HCT116 (cell line): Measurements from ENCODE around the gene THRAP3. TPM values are rescaled to one million over a fixed set of nuclear protein-coding genes. Genes with fewer than 3 reads are reported as not detected.
"Not testable (repeated sequence)": the region's sequence is repeated elsewhere in the genome, so short reads cannot be mapped to it uniquely, and the experiment has no call there.

Experiments
- ATAC-seq: fragments of 200-7000 bp; cut with Tn5 transposase; 2 replicates; pipeline ENCODE4 v1.9.1; 2020; ENCODE audit warnings: mild to moderate bottlenecking, moderate library complexity
- BruUV-seq: library from RNA; stranded (reverse); fragments of 400-500 nt; replicated peaks from 2 replicates; lab custom pipeline; 2021; lab: Mats Ljungman, UMichigan
- CTCF ChIA-PET: fragments of 300-600 bp; sonication (Branson Sonifier 250); formaldehyde crosslinking; loops from one replicate; lab custom pipeline; 2021; ENCODE audit warnings: antibody characterized with exemption; lab: Charles Lee
- POLR2A ChIA-PET: fragments of 300-600, 350-600 bp; sonication (Branson Sonifier 250); formaldehyde crosslinking; loops from one replicate; lab custom pipeline; 2021; ENCODE audit warnings: antibody characterized with exemption; lab: Charles Lee
- RAD21 ChIA-PET, 2 experiments: fragments of 300-600 bp; sonication (Branson Sonifier 250); formaldehyde crosslinking; loops; one replicate each; lab custom pipeline; 2023; ENCODE audit warnings: low total read pairs in 2 of 2; ENCODE audit not compliant: uncharacterized antibody in 2 of 2, unreplicated experiment in 2 of 2, low non-redundant PET in 1 of 2; lab: Charles Lee
- DNase-seq: peaks from one replicate; pipeline ENCODE4 v3.0.0-alpha.2; 2010; ENCODE audit warnings: low read depth, low spot score
- H2AFZ ChIP-seq: fragments of 200-600 bp; shearing (Covaris generic), sonication (generic); 2 replicates; pipeline ENCODE4 v1.6.1; 2017; ENCODE audit warnings: low read depth, mixed run types, mixed read lengths, antibody characterized with exemption, low read length; ENCODE audit not compliant: poor library complexity, severe bottlenecking
- H3K27ac ChIP-seq: 2 replicates; pipeline ENCODE4 v1.5.1; 2012; ENCODE audit warnings: low read depth, low read length
- H3K27me3 ChIP-seq: fragments of 200-600 bp; sonication (generic); 2 replicates; pipeline ENCODE4 v1.6.1; 2016; ENCODE audit warnings: mixed run types, low read length, mixed read lengths; ENCODE audit not compliant: insufficient read depth
- H3K36me3 ChIP-seq, 2 experiments: fragments of 200-500 bp in 1 of 2; fragments of 200-600 bp in 1 of 2; sonication (Bioruptor generic) in 1 of 2; sonication (generic) in 1 of 2; 2 replicates each; pipeline versions ENCODE4 v1.5.1 to v1.6.1; 2014 to 2016; ENCODE audit warnings: low read length in 2 of 2, inconsistent platforms in 1 of 2, mixed read lengths in 1 of 2, mixed run types in 1 of 2; ENCODE audit not compliant: insufficient read depth in 2 of 2, control insufficient read depth in 1 of 2
- H3K4me1 ChIP-seq, 2 experiments: fragments of 200-600 bp in 1 of 2; sonication (generic) in 1 of 2; 2 replicates each; pipeline versions ENCODE4 v1.5.1 to v1.6.1; 2012 to 2017; ENCODE audit warnings: low read length in 2 of 2, inconsistent platforms in 1 of 2, mild to moderate bottlenecking in 1 of 2, mixed read lengths in 1 of 2, mixed run types in 1 of 2, moderate library complexity in 1 of 2; ENCODE audit not compliant: insufficient read depth in 2 of 2, control insufficient read depth in 1 of 2
- H3K4me2 ChIP-seq: fragments of 200-600 bp; sonication (generic); 2 replicates; pipeline ENCODE4 v1.6.1; 2017; ENCODE audit warnings: mixed run types, low read length, mixed read lengths
- H3K4me3 ChIP-seq, 2 experiments: fragments of 200-600 bp in 1 of 2; sonication (generic) in 1 of 2; replicated peaks in 1 of 2; 2 replicates each; pipeline ENCODE4 v1.5.1; 2011 to 2016; ENCODE audit warnings: low read length in 2 of 2, control low read depth in 1 of 2, low read depth in 1 of 2, mild to moderate bottlenecking in 1 of 2, mixed read lengths in 1 of 2, mixed run types in 1 of 2
- H3K79me2 ChIP-seq: fragments of 200-600 bp; sonication (generic); 2 replicates; pipeline ENCODE4 v1.6.1; 2017; ENCODE audit warnings: mild to moderate bottlenecking, mixed run types, low read length, moderate library complexity, mixed read lengths; ENCODE audit not compliant: insufficient read depth
- H3K9ac ChIP-seq: fragments of 200-600 bp; sonication (generic); 2 replicates; pipeline ENCODE4 v1.6.1; 2016; ENCODE audit warnings: low read length, mixed read lengths
- H3K9me2 ChIP-seq: fragments of 200-600 bp; sonication (generic), shearing (Covaris generic); 2 replicates; pipeline ENCODE4 v1.6.1; 2017; ENCODE audit warnings: mixed run types, mild to moderate bottlenecking, moderate library complexity; ENCODE audit not compliant: insufficient read depth
- H3K9me3 ChIP-seq, 2 experiments: fragments of 200-500 bp in 1 of 2; fragments of 200-600 bp in 1 of 2; sonication (Bioruptor generic) in 1 of 2; sonication (generic) in 1 of 2; 2 replicates each; pipeline ENCODE4 v1.6.1; 2014 to 2017; ENCODE audit warnings: low read length in 2 of 2, mixed read lengths in 2 of 2, inconsistent platforms in 1 of 2, low read depth in 1 of 2, mild to moderate bottlenecking in 1 of 2, mixed run types in 1 of 2, moderate library complexity in 1 of 2; ENCODE audit not compliant: control insufficient read depth in 1 of 2, insufficient read depth in 1 of 2
- H4K20me1 ChIP-seq: fragments of 200-600 bp; sonication (generic), shearing (Covaris generic); 2 replicates; pipeline ENCODE4 v1.6.1; 2017; ENCODE audit warnings: mixed run types, mild to moderate bottlenecking, moderate library complexity; ENCODE audit not compliant: insufficient read depth
- POLR2A ChIP-seq: IDR thresholded peaks from 2 replicates; pipeline ENCODE4 v1.7.0; 2011; ENCODE audit warnings: borderline replicate concordance; ENCODE audit not compliant: insufficient read depth, insufficient read length; ENCODE audit errors: extremely low read depth
- POLR2AphosphoS5 ChIP-seq: IDR thresholded peaks from 2 replicates; pipeline ENCODE4 v1.6.1; 2011; ENCODE audit warnings: mild to moderate bottlenecking, low read depth, low read length, moderate library complexity
- RAD21 ChIP-seq: IDR thresholded peaks from 2 replicates; pipeline ENCODE4 v1.6.1; 2012; ENCODE audit warnings: low read depth, mild to moderate bottlenecking
- SP1 ChIP-seq: IDR thresholded peaks from 2 replicates; pipeline ENCODE4 v1.6.1; 2012; ENCODE audit warnings: low read depth
- YY1 ChIP-seq: IDR thresholded peaks from 2 replicates; pipeline ENCODE4 v1.6.1; 2011; ENCODE audit warnings: low read length, low read depth, moderate library complexity, mild to moderate bottlenecking; ENCODE audit not compliant: insufficient replicate concordance; ENCODE audit errors: extremely low read depth
- ZNF274 ChIP-seq: fragments of 200-500 bp; sonication (Bioruptor generic); IDR thresholded peaks from 2 replicates; pipeline ENCODE4 v1.6.1; 2014; ENCODE audit warnings: mild to moderate bottlenecking, low read depth, low read length, inconsistent platforms
- intact Hi-C: fragments of 100-400 bp; cut with micrococcal nuclease; formaldehyde crosslinking; loops from 2 replicates; pipeline ENCODE4 v1.10.0; 2022
- total RNA-seq: library from RNA; stranded (reverse); gene quantifications from one replicate; pipeline ENCODE4 v1.2.1, GENCODE V29; 2021; ENCODE audit not compliant: unreplicated experiment
- TF ChIP-seq, protein P1 (sequence below), 3 experiments: fragments of 200-600 bp in 1 of 3; sonication (generic) in 1 of 3; IDR thresholded peaks in 2 of 3; conservative IDR thresholded peaks in 1 of 3; 2 replicates each; pipeline ENCODE4 v1.5.1; 2012 to 2017; ENCODE audit warnings: low read depth in 2 of 3, low read length in 2 of 3, antibody characterized with exemption in 1 of 3, borderline replicate concordance in 1 of 3, control low read depth in 1 of 3, mild to moderate bottlenecking in 1 of 3, mixed read lengths in 1 of 3, mixed run types in 1 of 3, moderate library complexity in 1 of 3; ENCODE audit not compliant: insufficient read depth in 1 of 3

The THRAP3 gene
- total RNA-seq, 1 experiment from 2014 or later = 144 TPM

DNA sequence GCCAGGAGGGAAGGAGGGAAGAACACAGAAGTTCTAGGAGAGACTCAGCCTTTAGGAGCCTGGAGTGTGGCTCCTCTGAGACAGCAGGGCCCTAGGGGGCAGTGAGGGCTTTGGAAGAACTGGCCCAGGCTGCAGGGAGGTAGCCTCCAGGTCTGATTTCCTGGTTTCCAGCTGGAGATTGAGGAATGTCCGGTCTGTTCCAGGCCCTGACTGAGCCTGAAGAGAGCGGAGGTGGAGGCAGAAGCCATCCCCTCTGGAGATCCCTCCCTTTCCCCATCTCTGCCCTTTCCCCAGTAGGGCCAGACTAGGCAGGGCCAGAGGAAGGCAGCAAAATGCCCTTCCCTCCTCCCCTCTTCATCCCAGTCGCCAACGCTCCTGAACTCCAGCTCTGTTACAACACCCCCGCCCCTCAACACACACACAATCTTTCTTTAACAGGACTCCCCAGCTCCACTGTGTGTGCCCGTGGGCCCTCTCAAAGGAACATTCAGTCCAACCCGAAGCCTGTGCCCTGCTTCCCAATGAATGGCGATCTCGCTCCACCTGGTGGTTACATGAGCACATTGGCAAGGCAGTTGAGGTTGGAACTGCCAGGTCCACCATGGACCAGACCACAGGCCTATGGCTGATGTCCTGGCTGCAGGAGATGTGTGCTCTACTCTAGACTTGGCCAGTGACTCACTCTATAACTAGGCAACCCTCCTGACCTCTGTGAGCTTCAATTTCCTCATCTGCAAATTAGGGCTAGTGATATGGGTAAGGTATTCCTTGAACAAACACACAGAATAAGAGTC, 36.2 kb upstream of the THRAP3 start:
- Histone ChIP-seq H4K20me1 (no peaks in the 10 kb centered on the region), H3K27ac (peak overlapping the region; percentile 20; the same call in 1 of the 2 replicates), H3K4me3 (no peak overlapping the region), H3K9ac (peak overlapping the region; percentile 27; the same call in 1 of the 2 replicates), H3K9me2 (no peaks in the 10 kb centered on the region), H3K4me2 (peak overlapping the region; percentile 46), H3K27me3 (no peaks in the 10 kb centered on the region), H3K36me3 (no peaks in the 10 kb centered on the region), H3K9me3 (no peaks in the 10 kb centered on the region), H3K79me2 (no peaks in the 10 kb centered on the region), H2AFZ (peak overlapping the region; percentile 79), H3K4me1 (peaks cover 4 to 13% of the 10 kb centered on the region in 2 experiments; a peak in 3 of 4 replicates)
- no TSS peak for BruUV-seq
- DNase-seq (peak; percentile 79), ATAC-seq (peak; percentile 96)
- POLR2A ChIA-PET = interaction anchor here (0.7 to 2.1 kb wide), 2 partner anchors 38 to 289 kb away, joined by 3 to 7 read pairs; partner anchors contain the start of gene TRAPPC3
- intact Hi-C loops = loop anchor here (1.0 kb wide), 3 partner anchors 39 to 97 kb away; partner anchors contain the start of gene TRAPPC3
- CTCF ChIA-PET = interaction anchor here (0.8 to 2.2 kb wide), 8 partner anchors 18 to 112 kb away, joined by 3 to 37 read pairs (median 4); partner anchors contain the start of gene TRAPPC3
- RAD21 ChIA-PET = interaction anchor here (0.7 to 2.1 kb wide), 3 partner anchors 13 to 38 kb away, joined by 3 to 15 read pairs (median 13); partner anchors contain the start of gene TRAPPC3 (in 2 of the 2)
- TF ChIP-seq POLR2A (no peak), YY1 (peak; percentile 6), ZNF274 (no peak), POLR2AphosphoS5 (0 out of 2 replicates have a peak, but pooled peaks have one; percentile 24), RAD21 (peak; percentile 99), SP1 (no peak)
- TF ChIP-seq, protein P1, sequence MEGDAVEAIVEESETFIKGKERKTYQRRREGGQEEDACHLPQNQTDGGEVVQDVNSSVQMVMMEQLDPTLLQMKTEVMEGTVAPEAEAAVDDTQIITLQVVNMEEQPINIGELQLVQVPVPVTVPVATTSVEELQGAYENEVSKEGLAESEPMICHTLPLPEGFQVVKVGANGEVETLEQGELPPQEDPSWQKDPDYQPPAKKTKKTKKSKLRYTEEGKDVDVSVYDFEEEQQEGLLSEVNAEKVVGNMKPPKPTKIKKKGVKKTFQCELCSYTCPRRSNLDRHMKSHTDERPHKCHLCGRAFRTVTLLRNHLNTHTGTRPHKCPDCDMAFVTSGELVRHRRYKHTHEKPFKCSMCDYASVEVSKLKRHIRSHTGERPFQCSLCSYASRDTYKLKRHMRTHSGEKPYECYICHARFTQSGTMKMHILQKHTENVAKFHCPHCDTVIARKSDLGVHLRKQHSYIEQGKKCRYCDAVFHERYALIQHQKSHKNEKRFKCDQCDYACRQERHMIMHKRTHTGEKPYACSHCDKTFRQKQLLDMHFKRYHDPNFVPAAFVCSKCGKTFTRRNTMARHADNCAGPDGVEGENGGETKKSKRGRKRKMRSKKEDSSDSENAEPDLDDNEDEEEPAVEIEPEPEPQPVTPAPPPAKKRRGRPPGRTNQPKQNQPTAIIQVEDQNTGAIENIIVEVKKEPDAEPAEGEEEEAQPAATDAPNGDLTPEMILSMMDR (IDR thresholded peaks at IDR 0.05 in 2 of 3, conservative IDR thresholded peaks at IDR 0.05 in 1 of 3; ENCODE audit: borderline replicate concordance in 1 of 3, insufficient read depth in 1 of 3, low read depth in 2 of 3, low read length in 2 of 3) = peak; percentile 90 to 94 (median 92)

DNA sequence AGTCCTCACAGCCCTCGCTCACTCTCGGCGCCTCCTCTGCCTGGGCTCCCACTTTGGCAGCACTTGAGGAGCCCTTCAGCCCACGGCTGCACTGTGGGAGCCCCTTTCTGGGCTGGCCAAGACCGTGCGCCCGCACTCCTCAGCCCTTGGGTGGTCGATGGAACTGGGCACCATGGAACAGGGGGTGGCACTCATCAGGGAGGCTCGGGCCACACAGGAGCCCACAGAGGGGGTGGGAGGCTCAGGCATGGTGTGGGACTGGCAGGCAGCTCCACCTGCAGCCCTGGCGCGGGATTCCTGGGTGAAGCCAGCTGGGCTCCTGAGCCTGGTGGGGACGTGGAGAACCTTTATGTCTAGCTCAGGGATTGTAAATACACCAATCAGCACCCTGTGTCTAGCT, 27.4 kb upstream of the THRAP3 start:
- H3K4me3 ChIP-seq, H3K4me2 ChIP-seq, DNase-seq, H4K20me1 ChIP-seq, H2AFZ ChIP-seq, H3K79me2 ChIP-seq, RAD21 ChIA-PET, ATAC-seq, POLR2A ChIA-PET, H3K27me3 ChIP-seq, H3K4me1 ChIP-seq, H3K9me2 ChIP-seq, BruUV-seq, intact Hi-C loops, H3K36me3 ChIP-seq, H3K27ac ChIP-seq, H3K9me3 ChIP-seq, H3K9ac ChIP-seq, CTCF ChIA-PET: not testable (repeated sequence)
